DND-41 (cell line): ENCODE results near the gene SATB1.
"Not testable (repeated sequence)": the region's sequence is repeated elsewhere in the genome, so short reads cannot be mapped to it uniquely, and the experiment has no call there.

Experiments
- ATAC-seq: fragments of 200-7000 bp; cut with Tn5 transposase; 3 replicates; pipeline ENCODE4 v1.9.1; 2021; ENCODE audit warnings: low read depth; ENCODE audit not compliant: insufficient read depth
- DNase-seq: peaks from one replicate; pipeline ENCODE4 v3.0.0-alpha.2; 2020
- H2AFZ ChIP-seq: 2 replicates; pipeline ENCODE4 v1.6.0; 2012; ENCODE audit warnings: low read depth, low read length
- H3K27ac ChIP-seq: 2 replicates; pipeline ENCODE4 v1.5.1; 2012; ENCODE audit warnings: low read length, inconsistent platforms
- H3K27me3 ChIP-seq: fragments of 200-600 bp; sonication (generic); 2 replicates; pipeline ENCODE4 v1.6.0; 2012; ENCODE audit warnings: low read length, mild to moderate bottlenecking, inconsistent platforms; ENCODE audit not compliant: insufficient read depth, poor library complexity
- H3K36me3 ChIP-seq: 2 replicates; pipeline ENCODE4 v1.5.1; 2012; ENCODE audit warnings: low read length, inconsistent platforms; ENCODE audit not compliant: insufficient read depth
- H3K4me1 ChIP-seq: 2 replicates; pipeline ENCODE4 v1.5.1; 2012; ENCODE audit warnings: mild to moderate bottlenecking, low read length; ENCODE audit not compliant: insufficient read depth
- H3K4me2 ChIP-seq: 2 replicates; pipeline ENCODE4 v1.6.0; 2012; ENCODE audit warnings: mild to moderate bottlenecking, moderate library complexity, low read length, inconsistent platforms; ENCODE audit not compliant: insufficient read depth
- H3K4me3 ChIP-seq, 2 experiments: fragments of 200-600 bp in 1 of 2; shearing (Covaris generic) in 1 of 2; 2 replicates each; pipeline ENCODE4 v1.5.1; 2012 to 2016; ENCODE audit warnings: inconsistent platforms in 2 of 2, low read length in 2 of 2, mild to moderate bottlenecking in 2 of 2, low read depth in 1 of 2, moderate library complexity in 1 of 2
- H3K79me2 ChIP-seq: 2 replicates; pipeline ENCODE4 v1.6.0; 2012; ENCODE audit warnings: low read length, inconsistent platforms; ENCODE audit not compliant: insufficient read depth
- H3K9ac ChIP-seq: 2 replicates; pipeline ENCODE4 v1.6.0; 2012; ENCODE audit warnings: low read depth, mild to moderate bottlenecking, inconsistent platforms, low read length, moderate library complexity
- H3K9me3 ChIP-seq: 2 replicates; pipeline ENCODE4 v1.5.1; 2012; ENCODE audit warnings: low read length, moderate library complexity, mild to moderate bottlenecking, inconsistent platforms; ENCODE audit not compliant: insufficient read depth, severe bottlenecking
- H4K20me1 ChIP-seq: 2 replicates; pipeline ENCODE4 v1.6.0; 2012; ENCODE audit warnings: low read length; ENCODE audit not compliant: insufficient read depth
- EZH2 ChIP-seq: IDR thresholded peaks from 3 replicates; pipeline ENCODE4 v1.6.1; 2012; ENCODE audit warnings: borderline replicate concordance, low read depth, mild to moderate bottlenecking, moderate library complexity, low read length, inconsistent platforms; ENCODE audit not compliant: severe bottlenecking
- TF ChIP-seq, protein P1 (sequence below): IDR thresholded peaks from 2 replicates; pipeline ENCODE4 v1.5.1; 2012; ENCODE audit warnings: borderline replicate concordance, low read length, moderate library complexity, mild to moderate bottlenecking; ENCODE audit not compliant: poor library complexity, severe bottlenecking; ENCODE audit errors: extremely low read depth

The SATB1 gene

DNA sequence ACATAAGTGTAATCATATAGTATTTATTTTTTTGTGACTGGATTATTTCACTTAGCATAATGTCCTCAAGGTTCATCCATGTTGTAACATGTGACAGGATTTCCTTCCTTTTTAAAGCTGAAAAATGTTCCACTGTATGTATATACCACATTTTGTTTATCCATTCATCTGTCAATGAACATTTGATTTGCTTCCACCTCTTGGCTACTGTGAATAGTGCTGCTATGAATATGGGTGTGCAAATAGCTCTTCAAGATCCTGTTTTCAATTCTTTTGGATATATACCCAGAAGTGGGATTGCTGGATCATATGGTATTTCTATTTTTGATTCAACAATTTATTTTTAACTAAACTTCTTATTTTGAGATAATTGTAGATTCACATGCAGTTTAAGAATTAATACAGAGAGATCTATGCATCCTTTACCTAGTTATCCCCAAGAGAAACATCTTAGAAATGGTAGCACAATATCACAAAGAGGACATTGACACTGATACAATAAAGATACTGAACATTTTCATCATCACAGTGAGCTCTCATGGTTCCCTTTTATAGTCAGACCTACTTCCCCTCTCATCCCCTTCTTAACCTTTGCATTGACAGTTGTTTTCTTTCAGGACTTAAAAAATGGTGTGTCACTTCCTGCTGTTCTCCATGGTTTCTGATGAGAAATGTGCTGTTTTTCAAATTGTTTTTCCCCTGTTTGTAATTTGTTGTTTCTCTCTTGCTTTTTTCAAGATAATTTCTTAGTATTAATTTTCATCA is 90.1 kb downstream of the SATB1 start:
- DNase-seq (no peak), ATAC-seq (peak; percentile 80)
- Histone ChIP-seq H3K79me2 (no peaks in the 10 kb centered on the region), H3K4me3 (no peak overlapping the region; a peak in 1 of 4 replicates), H3K9me3 (no peaks in the 10 kb centered on the region), H3K4me1 (peaks cover 30% of the 10 kb centered on the region), H3K4me2 (peak overlapping the region; percentile 4; the same call in 1 of the 2 replicates), H3K27ac (peak overlapping the region; percentile 74), H3K36me3 (no peaks in the 10 kb centered on the region), H2AFZ (peak overlapping the region; percentile 66), H3K27me3 (no peaks in the 10 kb centered on the region), H4K20me1 (no peaks in the 10 kb centered on the region), H3K9ac (peak overlapping the region; percentile 0; the same call in 1 of the 2 replicates)
- TF ChIP-seq EZH2, result no peak
- TF ChIP-seq, protein P1, sequence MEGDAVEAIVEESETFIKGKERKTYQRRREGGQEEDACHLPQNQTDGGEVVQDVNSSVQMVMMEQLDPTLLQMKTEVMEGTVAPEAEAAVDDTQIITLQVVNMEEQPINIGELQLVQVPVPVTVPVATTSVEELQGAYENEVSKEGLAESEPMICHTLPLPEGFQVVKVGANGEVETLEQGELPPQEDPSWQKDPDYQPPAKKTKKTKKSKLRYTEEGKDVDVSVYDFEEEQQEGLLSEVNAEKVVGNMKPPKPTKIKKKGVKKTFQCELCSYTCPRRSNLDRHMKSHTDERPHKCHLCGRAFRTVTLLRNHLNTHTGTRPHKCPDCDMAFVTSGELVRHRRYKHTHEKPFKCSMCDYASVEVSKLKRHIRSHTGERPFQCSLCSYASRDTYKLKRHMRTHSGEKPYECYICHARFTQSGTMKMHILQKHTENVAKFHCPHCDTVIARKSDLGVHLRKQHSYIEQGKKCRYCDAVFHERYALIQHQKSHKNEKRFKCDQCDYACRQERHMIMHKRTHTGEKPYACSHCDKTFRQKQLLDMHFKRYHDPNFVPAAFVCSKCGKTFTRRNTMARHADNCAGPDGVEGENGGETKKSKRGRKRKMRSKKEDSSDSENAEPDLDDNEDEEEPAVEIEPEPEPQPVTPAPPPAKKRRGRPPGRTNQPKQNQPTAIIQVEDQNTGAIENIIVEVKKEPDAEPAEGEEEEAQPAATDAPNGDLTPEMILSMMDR, result peak; percentile 27

DNA sequence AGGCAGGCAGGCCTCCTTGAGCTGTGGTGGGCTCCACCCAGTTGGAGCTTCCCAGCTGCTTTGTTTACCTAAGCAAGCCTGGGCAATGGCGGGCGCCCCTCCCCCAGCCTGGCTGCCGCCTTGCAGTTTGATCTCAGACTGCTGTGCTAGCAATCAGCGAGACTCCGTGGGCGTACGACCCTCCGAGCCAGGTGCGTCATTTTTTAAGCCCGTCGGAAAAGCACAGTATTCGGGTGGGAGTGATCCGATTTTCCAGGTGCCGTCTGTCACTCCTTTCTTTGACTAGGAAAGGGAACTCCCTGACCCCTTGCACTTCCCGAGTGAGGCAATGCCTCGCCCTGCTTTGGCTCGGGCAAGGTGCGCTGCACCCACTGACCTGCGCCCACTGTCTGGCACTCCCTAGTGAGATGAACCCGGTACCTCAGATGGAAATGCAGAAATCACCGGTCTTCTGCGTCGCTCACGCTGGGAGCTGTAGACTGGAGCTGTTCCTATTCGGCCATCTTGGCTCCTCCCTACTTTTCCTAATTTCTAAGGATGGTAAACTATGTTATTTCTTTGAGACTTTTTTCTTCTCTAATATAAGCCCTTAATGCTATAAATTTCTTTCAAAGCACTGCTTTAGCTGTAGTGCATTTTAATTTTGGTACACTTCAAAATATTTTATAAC is 94.2 kb downstream of the SATB1 start:
- 0 out of 2 replicates have a peak overlapping the region, but pooled peaks have one; percentile 0 for H3K4me2 ChIP-seq
- not testable (repeated sequence) for ATAC-seq, H3K27me3 ChIP-seq, H3K79me2 ChIP-seq, H3K36me3 ChIP-seq, H4K20me1 ChIP-seq, H3K9me3 ChIP-seq, H2AFZ ChIP-seq, DNase-seq, H3K9ac ChIP-seq, H3K4me3 ChIP-seq
- peaks cover 30% of the 10 kb centered on the region for H3K4me1 ChIP-seq
- H3K27ac ChIP-seq, result peak overlapping the region; percentile 50; the same call in 1 of the 2 replicates

DNA sequence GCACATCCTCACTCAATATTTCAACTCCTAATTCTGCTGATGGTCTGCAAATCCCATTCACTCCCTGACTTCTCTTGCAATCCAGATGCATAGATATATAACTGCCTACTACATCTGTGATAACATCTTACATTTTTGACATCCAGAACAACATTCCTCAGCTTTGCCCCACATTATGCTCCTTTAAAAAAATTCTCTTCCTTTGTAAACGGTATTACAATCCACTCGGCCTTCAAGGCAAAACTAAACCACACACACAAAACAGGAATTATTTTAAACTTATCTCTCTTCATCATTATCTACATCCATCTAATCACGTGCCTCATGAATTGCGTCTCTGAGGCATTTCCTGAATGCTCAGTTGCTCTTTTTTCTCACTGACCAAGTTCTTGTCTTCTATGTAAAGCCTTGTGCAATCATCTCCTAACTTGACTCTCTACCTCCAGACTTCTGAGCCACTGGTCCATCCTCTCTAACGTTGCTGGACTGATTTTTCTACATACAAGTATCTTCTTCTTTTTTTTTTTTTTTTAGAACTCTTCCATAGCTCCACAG is 117.0 kb downstream of the SATB1 start:
- no peak overlapping the region for H3K4me3 ChIP-seq
- no peak overlapping the region for H2AFZ ChIP-seq
- H3K27ac ChIP-seq, result no peak overlapping the region
- H3K4me1 ChIP-seq, result 0 out of 2 replicates have a peak, but pooled peaks cover 6% of the 10 kb centered on the region
- H3K9me3 ChIP-seq, result no peaks in the 10 kb centered on the region
- no peak overlapping the region for H3K9ac ChIP-seq
- H3K4me2 ChIP-seq, result no peak overlapping the region
- H3K36me3 ChIP-seq, result no peaks in the 10 kb centered on the region
- no peak for DNase-seq
- H3K79me2 ChIP-seq, result no peaks in the 10 kb centered on the region
- no peaks in the 10 kb centered on the region for H4K20me1 ChIP-seq
- no peaks in the 10 kb centered on the region for H3K27me3 ChIP-seq
- no peak for TF ChIP-seq EZH2
- TF ChIP-seq, protein P1, result no peak
- no peak for ATAC-seq

DNA sequence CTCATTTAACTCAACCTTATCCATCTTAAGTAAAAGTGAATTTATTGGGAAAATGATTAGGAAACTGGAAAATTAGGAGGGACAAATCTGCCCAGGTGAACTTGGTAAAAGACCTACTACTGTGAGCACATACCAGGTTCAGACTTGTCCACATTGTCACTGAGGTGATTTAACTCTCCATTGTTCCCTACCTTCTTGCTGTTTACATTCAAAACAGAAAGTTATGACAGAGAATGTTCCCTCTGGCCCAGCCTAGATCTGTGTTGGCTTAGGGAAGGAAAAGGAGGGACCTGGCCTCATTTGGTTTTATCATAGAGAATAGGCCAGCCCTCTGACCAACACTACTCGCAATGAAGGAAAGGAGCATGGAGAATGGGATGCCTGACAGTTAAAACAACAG is 117.6 kb downstream of the SATB1 start:
- no peak for DNase-seq
- no peak overlapping the region for H3K4me3 ChIP-seq

More for the DNA sequence above, 117.6 kb downstream of the SATB1 start:
- Histone ChIP-seq H3K9ac (no peak overlapping the region), H3K9me3 (no peaks in the 10 kb centered on the region), H3K4me2 (no peak overlapping the region), H3K27me3 (no peaks in the 10 kb centered on the region), H4K20me1 (no peaks in the 10 kb centered on the region), H3K36me3 (no peaks in the 10 kb centered on the region), H3K79me2 (no peaks in the 10 kb centered on the region), H3K4me1 (0 out of 2 replicates have a peak, but pooled peaks cover 6% of the 10 kb centered on the region), H2AFZ (no peak overlapping the region), H3K27ac (no peak overlapping the region)
- ATAC-seq, result no peak
- no peak for TF ChIP-seq EZH2
- TF ChIP-seq, protein P1, result no peak
